HG03095 (cell line): ENCODE results near the gene COPG1.
A peak's percentile ranks its signal among the peaks of the same experiment; 100 is the strongest.
"Not testable (repeated sequence)": the region's sequence is repeated elsewhere in the genome, so short reads cannot be mapped to it uniquely, and the experiment has no call there.

Source experiments
- ATAC-seq: cut with Tn5 transposase; IDR thresholded peaks from one replicate; pipeline ENCODE4 v1.9.1; 2021; ENCODE audit warnings: moderate library complexity; ENCODE audit not compliant: unreplicated experiment

The COPG1 gene

GRCh38 chr3:129239991-129240390 lies 9.4 kb upstream of the COPG1 start:
- no peak for ATAC-seq

DNA sequence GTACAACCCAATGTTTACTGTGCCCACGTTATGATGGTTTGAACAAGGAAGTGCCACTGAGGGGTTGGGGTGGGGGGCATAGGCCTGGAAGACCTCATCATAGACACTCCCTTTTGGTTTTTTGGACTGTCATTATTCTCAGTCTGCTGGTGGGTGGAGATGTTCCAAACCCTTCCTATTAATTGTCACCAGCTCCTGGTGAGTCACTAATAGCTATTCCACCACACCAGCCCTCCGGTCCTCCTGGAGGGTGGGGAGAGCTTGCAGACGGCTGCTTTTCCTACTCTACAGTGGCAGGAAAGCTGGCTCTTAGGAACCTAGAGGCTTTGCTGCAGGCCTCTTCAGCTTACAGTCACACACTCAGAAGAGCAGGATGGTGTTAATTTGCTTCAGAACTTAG lies 9.0 kb upstream of the COPG1 start:
- no peak for ATAC-seq

DNA sequence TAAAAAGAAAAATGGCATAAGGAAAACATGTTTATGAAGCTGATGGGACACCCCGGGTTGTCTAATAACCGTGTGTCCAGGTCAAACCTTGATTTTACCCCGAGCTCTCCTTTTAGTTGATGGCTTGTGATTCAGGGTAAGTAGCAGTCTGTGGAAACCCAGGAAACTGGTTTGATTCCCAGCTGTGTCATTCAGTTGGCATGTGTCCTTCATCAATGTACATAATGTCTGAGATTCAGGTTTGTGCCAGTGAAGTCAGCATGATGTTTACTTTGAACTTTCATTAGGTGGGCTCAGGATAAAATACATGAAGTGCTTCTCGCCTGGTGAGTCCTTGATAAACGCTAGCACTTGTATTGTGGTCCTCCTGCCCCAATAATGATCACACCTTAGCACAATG lies 4.3 kb upstream of the COPG1 start:
- no peak for ATAC-seq

GRCh38 chr3:129245641-129246306 lies 3.6 kb upstream of the COPG1 start:
- peak; percentile 52 for ATAC-seq

- ATAC-seq, result no peak
These were observed 2.8 kb upstream of the COPG1 start for GRCh38 chr3:129246636-129247035.

DNA sequence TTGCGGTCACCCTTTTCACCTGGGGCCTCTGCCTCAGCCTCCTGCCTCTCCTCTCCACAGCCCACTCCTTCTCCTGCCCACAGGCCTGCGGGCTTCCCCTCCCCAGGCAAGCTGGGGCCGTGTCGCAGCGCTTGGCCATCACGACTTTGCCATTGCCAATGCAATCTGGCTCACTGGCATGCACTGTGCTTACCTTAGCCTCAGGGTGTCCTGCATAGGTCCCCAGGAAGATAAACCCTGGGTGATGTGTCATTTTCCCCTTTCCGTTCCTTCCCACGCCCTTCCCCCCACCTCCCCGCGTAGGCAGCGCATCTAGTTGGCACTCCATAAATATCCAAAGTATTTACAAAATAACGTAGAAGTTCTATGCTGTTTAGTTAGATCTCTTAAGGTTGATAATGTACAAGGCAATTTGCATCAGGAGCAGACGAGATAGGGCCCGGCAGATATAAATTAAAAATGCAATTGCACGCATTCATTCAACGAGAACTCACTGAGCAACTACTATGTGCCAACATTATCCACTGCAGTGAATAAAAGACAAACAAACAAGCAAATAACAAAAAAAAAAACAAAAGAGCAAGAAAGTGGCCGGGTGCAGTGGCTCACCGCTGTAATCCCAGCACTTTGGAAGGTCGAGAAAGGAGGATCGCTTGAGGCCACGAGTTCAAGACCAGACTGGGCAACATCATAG lies 973 bp upstream of the COPG1 start:
- no peak for ATAC-seq

- ATAC-seq, result no peak
These were observed 3.3 kb downstream of the COPG1 start for GRCh38 chr3:129252748-129253147.

DNA sequence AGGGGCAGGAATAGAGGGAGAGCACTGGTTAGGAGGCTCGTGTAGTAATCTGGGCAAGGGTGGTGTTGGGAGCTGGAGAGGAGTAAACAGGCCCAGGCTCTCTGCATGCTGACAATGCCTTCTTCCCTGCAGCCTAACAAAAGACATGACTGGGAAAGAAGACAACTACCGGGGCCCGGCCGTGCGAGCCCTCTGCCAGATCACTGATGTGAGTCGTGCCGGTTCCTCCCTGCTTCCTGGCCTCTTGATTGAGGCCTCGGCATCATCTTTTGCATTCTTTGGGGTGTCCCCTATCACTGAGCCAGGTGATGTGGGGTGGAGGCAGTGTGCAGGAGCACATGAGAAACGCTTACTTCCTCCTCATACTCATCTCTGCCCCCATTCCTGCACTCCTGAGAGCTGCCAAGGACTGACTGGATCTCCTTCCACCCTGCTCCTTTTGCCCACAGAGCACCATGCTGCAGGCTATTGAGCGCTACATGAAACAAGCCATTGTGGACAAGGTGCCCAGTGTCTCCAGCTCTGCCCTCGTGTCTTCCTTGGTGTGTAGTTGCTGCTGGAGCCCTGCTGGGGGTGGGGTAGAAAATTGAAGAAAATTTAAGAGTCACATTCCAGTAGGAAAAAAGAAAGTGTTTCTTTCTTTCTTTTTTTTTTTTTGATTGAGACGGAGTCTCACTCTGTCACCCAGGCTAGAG lies 5.3 kb downstream of the COPG1 start:
- no peak for ATAC-seq

DNA sequence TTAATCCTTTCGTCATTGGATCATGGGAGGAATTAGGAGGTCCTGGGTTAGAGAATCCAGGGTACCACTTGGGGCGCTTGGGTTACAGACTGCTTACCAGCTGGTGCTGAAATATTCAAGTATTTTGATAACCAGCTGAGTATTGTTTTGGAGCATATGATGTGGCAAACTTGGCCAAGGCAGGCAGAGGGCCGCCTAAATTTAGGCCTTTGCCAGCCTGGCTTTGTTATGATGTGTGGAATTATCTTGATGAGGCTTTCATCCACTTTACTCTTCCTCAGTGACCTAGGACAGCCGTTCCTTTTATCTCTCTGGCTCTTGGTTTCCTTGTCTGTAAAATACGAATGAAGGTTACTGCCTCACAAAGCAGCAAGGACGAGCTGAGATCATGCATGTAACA lies 6.9 kb downstream of the COPG1 start:
- no peak for ATAC-seq

GRCh38 chr3:129257609-129258008 lies 8.2 kb downstream of the COPG1 start:
- no peak for ATAC-seq

GRCh38 chr3:129259612-129260477 lies 10.4 kb downstream of the COPG1 start:
- no peak for ATAC-seq

GRCh38 chr3:129260606-129261005 lies 11.2 kb downstream of the COPG1 start:
- no peak for ATAC-seq

DNA sequence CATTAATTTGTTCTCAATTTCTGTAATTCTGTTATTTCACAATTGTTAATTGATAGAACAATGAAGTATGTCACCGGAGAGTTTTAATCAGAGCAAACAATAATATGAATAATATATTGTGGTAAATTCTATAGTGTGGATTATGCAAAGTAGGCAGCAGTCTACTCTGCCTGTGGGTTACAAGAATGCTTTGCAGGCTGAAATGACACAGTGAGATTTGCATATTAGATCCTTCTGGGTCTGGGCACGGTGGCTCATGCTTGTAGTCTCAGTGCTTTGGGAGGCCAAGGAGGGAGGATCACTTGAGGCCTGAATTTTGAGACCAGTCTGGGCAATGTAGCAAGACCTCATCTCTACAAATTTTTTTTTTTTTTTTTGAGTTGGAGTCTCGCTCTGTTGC lies 12.5 kb downstream of the COPG1 start:
- ATAC-seq, result no peak

DNA sequence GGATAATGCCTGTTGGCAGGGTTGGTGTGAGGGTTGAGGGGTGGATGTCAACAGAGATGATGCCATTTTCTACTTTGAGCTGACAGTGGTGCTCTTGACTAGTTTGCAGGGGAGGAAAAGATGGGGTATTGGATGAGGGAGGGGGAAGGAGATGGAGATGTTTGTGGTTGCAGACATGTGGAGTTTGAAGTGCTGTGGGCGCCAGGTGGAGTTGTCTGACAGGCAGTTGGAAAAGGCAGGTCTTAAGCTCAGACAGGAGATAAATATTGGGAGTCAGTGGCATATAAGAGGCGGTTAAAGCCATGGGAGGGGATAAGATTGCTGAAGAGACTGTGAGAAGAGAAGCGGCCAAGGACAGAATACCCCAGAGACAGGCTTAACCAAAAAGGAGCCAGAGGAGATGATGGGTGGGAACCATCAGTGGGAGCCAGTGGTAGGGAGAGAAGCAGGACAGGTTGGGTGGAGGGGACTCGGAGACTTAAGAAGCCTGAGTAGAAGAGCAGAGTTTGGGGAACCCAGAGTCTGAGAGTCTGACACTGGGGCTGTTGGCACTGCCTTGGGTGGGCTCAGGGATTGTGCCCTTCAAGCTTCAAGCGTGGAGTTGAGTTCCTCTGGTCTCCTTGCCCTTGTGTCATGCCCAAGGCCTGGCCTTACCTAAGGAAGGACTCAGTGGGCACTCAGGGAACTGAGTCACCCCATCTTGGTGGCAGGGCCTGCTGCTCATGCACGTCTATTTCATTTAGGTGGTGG lies 13.9 kb downstream of the COPG1 start:
- no peak for ATAC-seq

- not testable (repeated sequence) for ATAC-seq
These were observed 15.6 kb downstream of the COPG1 start for GRCh38 chr3:129264994-129265393.

GRCh38 chr3:129266651-129267050 lies 17.2 kb downstream of the COPG1 start:
- no peak for ATAC-seq

DNA sequence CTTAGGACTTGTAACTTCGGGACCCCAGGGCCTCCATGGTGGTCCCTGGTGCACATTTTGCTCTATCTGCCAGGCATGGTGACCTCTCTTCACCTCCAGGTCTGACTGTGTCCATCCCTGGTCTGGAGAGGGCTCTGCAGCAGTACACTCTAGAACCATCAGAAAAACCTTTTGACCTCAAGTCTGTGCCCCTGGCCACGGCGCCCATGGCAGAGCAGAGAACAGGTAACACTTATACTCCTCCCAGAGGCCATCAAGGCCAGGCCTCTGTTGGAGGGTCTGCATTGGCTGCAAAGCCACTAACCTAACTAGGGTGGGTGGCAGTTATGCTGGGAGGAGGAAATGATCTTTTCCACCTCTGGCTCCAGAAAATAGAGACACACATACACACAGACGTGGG lies 19.0 kb downstream of the COPG1 start:
- no peak for ATAC-seq

DNA sequence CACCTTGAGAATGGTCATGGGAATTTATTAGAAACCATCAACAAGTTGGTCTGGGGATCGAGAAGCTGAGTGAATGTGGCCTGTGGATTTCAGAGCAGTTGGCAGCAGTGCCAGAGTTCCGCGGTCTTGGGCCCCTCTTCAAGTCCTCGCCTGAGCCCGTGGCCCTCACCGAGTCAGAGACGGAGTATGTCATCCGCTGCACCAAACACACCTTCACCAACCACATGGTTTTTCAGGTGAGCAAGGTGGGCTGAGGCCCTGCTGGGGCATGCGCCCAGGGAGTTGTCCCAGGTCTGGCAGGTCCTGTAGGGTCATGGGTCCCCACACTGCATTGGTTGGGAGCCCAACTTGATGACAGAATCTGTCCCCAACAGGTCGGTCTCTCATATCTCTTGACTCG lies 22.3 kb downstream of the COPG1 start:
- no peak for ATAC-seq

DNA sequence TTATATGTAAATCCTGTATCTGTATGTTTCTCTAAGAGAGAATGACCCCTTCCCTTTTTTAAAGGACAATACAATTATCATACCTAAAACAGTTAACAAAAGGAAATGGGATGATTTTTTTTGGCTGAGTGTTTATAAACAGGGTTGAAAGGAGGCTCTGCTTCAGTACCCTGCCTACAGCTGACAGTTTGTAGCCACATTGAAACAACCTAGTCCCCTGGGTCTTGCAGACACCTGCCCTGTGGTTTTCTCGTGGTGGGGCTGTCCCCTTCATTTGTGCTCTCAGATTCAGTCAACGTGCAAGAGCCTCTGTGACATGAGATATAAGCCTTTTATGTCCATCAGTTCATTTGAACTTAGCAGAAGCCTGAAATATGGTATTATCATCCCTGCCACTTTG lies 27.0 kb downstream of the COPG1 start:
- peak; percentile 75 for ATAC-seq

DNA sequence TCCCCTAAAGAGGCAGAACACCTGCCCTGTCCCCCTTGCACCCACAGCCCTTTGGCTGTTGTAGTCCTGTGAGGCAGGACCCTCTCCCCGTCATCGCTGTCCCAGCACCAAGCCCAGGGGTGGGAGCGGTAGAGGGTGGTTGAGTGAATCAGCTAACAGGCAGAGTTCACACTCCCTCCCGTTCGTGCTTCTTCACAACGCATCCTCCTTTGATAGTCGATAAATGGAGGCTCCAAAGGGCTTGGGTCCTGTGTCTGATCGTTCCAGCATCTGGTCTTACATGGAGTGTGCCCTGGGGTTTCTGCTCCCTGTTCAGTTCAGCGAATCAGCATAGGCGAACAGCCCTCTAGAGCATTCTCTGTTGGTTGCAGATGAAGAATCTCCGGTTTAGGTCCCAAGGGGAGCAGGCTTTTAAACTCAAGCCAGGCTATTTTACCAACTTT lies 28.4 kb downstream of the COPG1 start:
- no peak for ATAC-seq
